Measurements from ENCODE around the gene MB21D2.

DNA sequence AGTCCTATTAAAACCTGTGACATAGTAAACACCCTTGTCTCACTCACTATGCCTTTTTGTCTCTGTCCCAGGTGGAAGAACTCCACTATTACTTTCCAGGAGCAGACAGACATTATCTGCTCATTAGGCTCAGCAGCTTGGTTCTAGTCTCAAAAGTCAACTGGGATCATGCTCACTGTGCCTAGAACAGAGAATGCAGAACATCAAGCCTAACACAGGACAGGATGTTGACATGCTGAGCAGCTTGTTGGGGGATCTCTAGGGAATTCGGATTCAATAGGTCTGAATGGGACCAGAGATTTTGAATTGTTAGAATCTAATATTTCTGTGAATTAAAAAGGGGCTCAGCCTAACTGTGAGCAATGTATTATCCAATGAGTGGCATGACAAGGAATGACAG, 6.4 kb downstream of the MB21D2 start:
- TF ChIP-seq, protein P1, sequence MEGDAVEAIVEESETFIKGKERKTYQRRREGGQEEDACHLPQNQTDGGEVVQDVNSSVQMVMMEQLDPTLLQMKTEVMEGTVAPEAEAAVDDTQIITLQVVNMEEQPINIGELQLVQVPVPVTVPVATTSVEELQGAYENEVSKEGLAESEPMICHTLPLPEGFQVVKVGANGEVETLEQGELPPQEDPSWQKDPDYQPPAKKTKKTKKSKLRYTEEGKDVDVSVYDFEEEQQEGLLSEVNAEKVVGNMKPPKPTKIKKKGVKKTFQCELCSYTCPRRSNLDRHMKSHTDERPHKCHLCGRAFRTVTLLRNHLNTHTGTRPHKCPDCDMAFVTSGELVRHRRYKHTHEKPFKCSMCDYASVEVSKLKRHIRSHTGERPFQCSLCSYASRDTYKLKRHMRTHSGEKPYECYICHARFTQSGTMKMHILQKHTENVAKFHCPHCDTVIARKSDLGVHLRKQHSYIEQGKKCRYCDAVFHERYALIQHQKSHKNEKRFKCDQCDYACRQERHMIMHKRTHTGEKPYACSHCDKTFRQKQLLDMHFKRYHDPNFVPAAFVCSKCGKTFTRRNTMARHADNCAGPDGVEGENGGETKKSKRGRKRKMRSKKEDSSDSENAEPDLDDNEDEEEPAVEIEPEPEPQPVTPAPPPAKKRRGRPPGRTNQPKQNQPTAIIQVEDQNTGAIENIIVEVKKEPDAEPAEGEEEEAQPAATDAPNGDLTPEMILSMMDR (IDR thresholded peaks at IDR 0.05 in 8 of 11, conservative IDR thresholded peaks at IDR 0.05 in 3 of 11) = no peak
- no peak for TF ChIP-seq POLR2AphosphoS5 (IDR thresholded peaks at IDR 0.05)
